Uterus (tissue), 2 donors: Measurements from ENCODE around the gene POLE.

Source experiments
- POLR2A ChIP-seq, 2 donors: fragments of 450-650 bp; IDR thresholded peaks; one replicate each; pipeline ENCODE4 v1.6.1; 2016; ENCODE audit warnings: antibody characterized with exemption in 2 of 2, mild to moderate bottlenecking in 1 of 2, moderate library complexity in 1 of 2
- TF ChIP-seq, protein P1 (sequence below), 4 experiments: fragments of 200-600 bp in 2 of 4; fragments of 450-650 bp in 2 of 4; sonication (generic) in 2 of 4; IDR thresholded peaks; one replicate each; pipeline ENCODE4 v1.5.1; 2016 to 2019; ENCODE audit warnings: antibody characterized with exemption in 4 of 4, mild to moderate bottlenecking in 2 of 4, moderate library complexity in 1 of 4

DNA sequence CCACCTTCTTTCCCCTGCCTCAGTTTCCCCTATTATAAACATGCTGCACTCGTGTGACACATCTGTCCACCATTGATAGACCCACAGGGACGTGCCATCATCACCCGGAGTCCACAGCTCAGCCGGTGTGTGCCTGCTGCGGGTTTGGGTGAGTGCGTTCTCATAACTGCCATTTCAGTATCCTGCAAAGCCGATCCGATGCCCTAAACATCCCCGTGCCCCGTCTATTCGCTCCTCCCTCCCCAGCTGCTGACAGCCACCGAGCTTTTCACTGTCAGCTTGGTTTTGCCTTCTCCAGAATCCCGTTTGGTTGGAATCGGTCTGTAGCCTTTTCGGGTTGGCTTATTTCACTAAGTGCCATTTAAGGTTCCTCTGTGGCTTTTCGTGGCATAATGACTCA lies 80.7 kb downstream of the POLE start:
- TF ChIP-seq, protein P1, sequence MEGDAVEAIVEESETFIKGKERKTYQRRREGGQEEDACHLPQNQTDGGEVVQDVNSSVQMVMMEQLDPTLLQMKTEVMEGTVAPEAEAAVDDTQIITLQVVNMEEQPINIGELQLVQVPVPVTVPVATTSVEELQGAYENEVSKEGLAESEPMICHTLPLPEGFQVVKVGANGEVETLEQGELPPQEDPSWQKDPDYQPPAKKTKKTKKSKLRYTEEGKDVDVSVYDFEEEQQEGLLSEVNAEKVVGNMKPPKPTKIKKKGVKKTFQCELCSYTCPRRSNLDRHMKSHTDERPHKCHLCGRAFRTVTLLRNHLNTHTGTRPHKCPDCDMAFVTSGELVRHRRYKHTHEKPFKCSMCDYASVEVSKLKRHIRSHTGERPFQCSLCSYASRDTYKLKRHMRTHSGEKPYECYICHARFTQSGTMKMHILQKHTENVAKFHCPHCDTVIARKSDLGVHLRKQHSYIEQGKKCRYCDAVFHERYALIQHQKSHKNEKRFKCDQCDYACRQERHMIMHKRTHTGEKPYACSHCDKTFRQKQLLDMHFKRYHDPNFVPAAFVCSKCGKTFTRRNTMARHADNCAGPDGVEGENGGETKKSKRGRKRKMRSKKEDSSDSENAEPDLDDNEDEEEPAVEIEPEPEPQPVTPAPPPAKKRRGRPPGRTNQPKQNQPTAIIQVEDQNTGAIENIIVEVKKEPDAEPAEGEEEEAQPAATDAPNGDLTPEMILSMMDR (IDR thresholded peaks at IDR 0.05): no peak
- no peak for TF ChIP-seq POLR2A (IDR thresholded peaks at IDR 0.05)
